Activated CD4-positive, alpha-beta T cell treated with anti-CD3 and anti-CD28 coated beads, Interleukin-2, amount 50 U/mL, for 24 hours (primary cell): ENCODE measurements around the gene POLR3H.
"Not testable (repeated sequence)": the region's sequence is repeated elsewhere in the genome, so short reads cannot be mapped to it uniquely, and the experiment has no call there.

ENCODE experiments used
- DNase-seq, 2 donors: peaks; one replicate each; pipeline ENCODE4 v3.0.0-alpha.2; 2020; ENCODE audit warnings: low read depth in 1 of 2, low spot score in 1 of 2

POLR3H gene

DNA sequence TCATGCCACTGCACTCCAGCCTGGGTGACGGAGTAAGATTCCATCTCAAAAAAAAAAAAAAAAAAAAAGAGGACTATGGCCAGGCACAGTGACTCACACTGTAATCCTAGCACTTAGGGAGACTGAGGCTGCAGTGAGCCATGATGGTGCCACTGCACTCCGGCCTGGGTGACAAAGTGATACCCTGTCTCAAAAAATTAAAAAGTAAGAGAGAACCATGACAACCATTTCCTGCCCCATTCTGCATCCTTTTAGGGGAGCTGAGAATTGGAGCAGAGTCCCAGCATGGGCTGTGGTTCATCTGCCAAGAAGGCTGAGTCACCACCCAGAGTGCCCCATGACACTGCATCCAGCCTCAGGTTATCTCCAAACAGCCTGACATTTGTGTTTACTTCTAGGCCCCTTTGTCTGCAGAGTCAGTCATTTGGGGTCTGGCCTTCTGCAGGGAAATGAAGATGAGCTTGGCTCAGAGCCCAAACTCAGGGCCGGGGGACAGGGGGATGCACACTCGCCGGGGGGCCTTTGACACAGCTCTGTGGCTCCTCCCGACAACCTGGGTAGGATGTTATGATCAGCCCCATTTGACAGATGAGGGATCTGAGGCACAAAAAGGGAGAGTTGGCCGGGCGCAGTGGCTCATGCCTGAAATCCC is 21.3 kb upstream of the POLR3H start:
- no peak for DNase-seq

- no peak for DNase-seq
Observed at GRCh38 chr22:41564563-41564962, 20.3 kb upstream of the POLR3H start.

GRCh38 chr22:41563051-41563711 is 18.9 kb upstream of the POLR3H start:
- no peak for DNase-seq

GRCh38 chr22:41562461-41562860 is 18.2 kb upstream of the POLR3H start:
- no peak for DNase-seq

GRCh38 chr22:41561788-41562187 is 17.5 kb upstream of the POLR3H start:
- no peak for DNase-seq

GRCh38 chr22:41561335-41561734 is 17.1 kb upstream of the POLR3H start:
- DNase-seq = no peak

GRCh38 chr22:41560095-41560471 is 15.8 kb upstream of the POLR3H start:
- no peak for DNase-seq

GRCh38 chr22:41558241-41558630 is 14.0 kb upstream of the POLR3H start:
- DNase-seq = not testable (repeated sequence)

GRCh38 chr22:41557401-41558240 is 13.4 kb upstream of the POLR3H start:
- no peak for DNase-seq

DNA sequence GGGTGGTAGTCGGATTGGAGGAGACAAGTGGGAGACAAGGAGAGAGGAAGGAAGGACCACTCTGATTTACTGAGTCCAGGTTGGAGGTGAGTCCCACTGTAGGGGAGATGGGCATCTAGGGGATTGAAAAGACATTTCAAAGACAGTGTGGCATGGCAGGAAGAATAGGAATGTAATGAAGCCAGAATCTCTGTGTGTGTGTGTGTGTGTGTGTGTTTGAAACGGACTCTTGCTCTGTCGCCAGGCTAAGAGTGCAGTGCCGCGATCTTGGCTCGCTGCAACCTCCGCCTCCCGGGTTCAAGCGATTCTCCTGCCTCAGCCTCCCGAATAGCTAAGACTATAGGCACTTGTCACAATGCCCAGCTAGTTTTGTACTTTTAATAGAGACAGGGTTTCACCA is 12.3 kb upstream of the POLR3H start:
- DNase-seq = no peak

GRCh38 chr22:41555325-41555982 is 11.2 kb upstream of the POLR3H start:
- no peak for DNase-seq

- DNase-seq = no peak
Observed at GRCh38 chr22:41551877-41552582, 7.8 kb upstream of the POLR3H start.

- DNase-seq = no peak
Observed at GRCh38 chr22:41550952-41551491, 6.8 kb upstream of the POLR3H start.

DNA sequence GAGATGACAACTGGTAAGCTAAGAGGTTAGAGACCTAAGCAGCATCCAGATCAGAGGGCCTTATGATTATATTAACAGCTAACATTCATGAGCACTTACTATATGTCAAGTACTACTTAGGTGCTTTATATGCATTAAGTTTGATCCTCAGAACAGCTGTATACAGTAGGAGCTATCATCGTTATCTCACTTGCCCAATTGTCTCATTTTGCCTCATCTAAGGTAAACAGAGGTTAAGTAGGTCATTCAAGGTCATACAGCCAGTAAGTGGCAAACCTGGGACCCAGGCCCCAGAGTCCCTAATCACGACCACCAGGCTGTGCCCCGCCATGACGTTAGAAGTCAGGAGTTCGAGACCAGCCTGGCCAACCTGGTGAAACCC is 4.6 kb upstream of the POLR3H start:
- no peak for DNase-seq

DNA sequence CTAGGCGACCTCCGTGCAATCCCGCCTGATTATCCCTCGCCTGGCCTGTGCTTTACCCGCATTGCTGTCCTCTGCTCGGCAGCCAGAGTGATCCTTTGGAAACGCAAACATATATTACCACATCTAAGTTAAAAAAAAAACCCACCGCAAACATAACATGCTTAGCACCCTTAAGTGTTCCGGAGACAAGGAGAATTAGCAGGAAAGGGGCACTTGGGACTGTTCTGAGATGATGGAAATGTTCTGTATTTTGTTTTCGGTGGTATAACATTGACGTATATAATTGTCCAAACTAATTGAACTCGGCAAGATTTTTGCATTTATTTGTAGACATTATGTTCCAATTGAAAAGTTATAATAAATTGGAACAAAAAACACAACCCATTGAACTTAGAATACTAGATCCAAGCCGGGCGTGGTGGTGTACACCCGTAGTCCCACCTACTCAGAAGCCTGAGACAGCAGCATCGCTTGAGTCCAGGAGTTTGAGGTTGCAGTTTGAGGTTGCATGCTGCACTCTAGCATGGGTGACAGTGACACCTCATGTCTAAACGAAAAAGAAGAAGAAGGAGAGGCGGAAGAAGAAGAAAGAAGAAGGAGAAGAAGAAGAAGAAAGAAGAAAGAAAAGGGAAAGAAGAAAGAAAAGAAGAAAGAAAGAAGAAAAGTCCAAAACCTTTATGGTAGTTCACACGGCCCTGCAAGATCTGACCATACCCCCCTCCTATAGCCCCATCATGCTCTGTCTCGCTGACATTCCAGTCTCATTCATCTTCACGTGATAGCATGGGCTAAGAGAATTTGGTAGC is 604 bp upstream of the POLR3H start:
- no peak for DNase-seq

- DNase-seq = no peak
Observed at GRCh38 chr22:41542224-41542623, 2.0 kb downstream of the POLR3H start.

- DNase-seq = no peak
Observed at GRCh38 chr22:41541484-41541883, 2.8 kb downstream of the POLR3H start.

DNA sequence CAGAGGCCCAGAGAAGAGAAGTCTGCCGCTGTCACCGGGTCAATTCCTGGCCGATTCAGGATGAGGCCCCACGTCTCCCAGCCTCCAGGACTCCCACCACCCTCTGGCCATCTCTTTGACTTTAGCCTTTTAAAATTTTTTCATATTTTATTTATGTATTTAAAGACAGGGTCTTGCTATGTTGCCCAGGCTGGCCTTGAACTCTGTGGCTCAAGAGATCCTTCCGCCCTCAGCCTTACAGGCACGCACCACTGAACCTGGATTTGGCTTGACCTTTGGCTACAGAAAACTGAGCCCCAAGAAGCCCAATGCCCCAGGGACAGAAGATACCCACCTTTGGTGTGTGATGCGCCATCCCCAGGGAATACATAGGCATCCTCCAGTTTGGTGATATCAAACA is 3.9 kb downstream of the POLR3H start:
- DNase-seq = no peak

- no peak for DNase-seq
Observed at GRCh38 chr22:41540006-41540315, 4.3 kb downstream of the POLR3H start.
